Tongue (tissue), 2 donors: ENCODE measurements around the gene DHH. TPM values are rescaled to one million over a fixed set of nuclear protein-coding genes. Genes with fewer than 3 reads are reported as not detected.
A peak's percentile ranks its signal among the peaks of the same experiment; 100 is the strongest.
"Not testable (repeated sequence)": the region's sequence is repeated elsewhere in the genome, so short reads cannot be mapped to it uniquely, and the experiment has no call there.

Experiments used
- DNase-seq: peaks from one replicate; pipeline ENCODE4 v3.0.0-alpha.2; 2015
- total RNA-seq: library from RNA; depleted of rRNA; stranded (reverse); fragments of >200 nt; gene quantifications from one replicate; pipeline ENCODE4 v1.2.3, GENCODE V29; 2014

DHH gene
- total RNA-seq, 1 donor from 2014 or later, result 9.0 TPM

DNA sequence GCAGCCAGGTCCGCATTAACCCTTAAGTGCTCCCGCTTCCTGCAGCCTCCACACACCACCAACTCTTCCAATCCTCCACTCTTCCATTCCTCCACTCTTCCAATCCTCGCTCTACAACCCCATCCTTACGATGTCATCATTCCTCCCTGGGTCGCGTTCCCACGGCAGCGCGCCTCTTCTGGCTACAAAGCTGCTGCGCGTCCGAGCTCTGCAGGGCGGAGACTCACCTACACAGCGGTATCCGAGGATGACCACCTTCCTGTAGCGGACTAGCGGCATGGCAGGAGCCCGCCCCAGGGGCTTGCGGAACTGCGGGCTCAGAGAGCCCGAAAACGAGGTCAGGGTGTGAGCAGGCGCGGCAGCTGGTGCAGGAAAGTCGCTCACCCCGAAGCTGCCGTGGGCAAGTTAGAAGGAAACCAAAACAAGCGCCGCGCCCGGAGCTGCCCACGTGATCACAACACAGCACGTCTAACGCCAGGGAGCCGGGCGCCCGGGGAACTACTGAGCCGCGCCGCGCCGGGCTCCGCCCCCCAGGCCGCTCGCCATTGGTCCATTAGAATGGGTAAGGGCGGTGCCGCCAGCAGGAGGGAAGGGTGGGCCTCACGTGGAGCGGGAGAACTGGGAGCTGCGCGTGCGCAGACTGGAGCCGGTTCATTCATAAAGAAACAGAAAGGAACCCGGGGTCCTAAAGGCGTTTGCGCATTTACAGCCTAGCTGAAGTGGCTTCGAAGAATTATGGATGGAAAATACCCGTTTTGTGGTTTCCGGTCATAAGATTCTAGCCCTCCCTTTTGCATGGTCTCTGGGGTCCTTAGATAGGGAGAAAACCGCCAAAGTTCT, 24.9 kb downstream of the DHH start, which contains the start of gene RHEBL1:
TSS of gene RHEBL1 (minus strand) at position 473 of the 840 bp plus-strand sequence. CDS start at position 279, 194 bp downstream.
- peak; percentile 99 for DNase-seq

DNA sequence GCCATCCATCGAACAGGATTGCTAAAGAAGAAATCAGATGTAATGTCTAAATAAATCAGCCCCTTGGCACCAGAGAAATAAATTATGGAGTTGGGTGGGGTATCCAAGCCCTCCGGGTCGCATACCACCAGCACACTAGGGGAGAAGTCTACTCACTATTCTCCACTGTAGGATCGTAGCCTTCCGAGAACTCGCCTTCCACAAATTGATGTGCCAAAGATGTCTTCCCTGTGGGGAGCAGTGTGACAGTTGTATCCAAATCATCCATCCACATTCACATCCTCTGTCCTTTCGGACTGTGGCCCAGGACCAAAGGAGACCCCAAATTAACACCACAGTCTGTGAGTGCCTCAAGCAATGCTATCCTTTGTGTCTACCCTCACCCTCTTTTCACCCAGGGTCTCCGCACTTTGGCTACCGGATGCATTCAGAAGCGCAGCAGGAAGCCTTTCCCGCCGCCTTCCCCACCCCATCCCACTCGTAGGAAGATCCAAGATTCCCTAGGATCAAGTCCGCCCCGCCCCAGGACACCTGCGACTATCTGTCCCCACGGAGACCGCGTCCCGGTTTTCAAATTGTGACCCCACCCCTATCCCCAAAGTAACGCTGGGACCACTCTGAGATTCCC, 25.6 kb downstream of the DHH start:
- no peak for DNase-seq

- no peak for DNase-seq
Measured at GRCh38 chr12:49066120-49066519, 28.5 kb downstream of the DHH start.

GRCh38 chr12:49064767-49065152, 29.8 kb downstream of the DHH start:
- no peak for DNase-seq

GRCh38 chr12:49061916-49062315, 32.7 kb downstream of the DHH start:
- DNase-seq, result not testable (repeated sequence)

- DNase-seq, result no peak
Measured at GRCh38 chr12:49061157-49061650, 33.4 kb downstream of the DHH start.

GRCh38 chr12:49060237-49061156, 34.1 kb downstream of the DHH start, which contains the start of gene KMT2D:
TSS of gene KMT2D (minus strand) at chr12:49060794. CDS start at chr12:49055324, 5,470 bp downstream.
- peak; percentile 98 for DNase-seq

DNA sequence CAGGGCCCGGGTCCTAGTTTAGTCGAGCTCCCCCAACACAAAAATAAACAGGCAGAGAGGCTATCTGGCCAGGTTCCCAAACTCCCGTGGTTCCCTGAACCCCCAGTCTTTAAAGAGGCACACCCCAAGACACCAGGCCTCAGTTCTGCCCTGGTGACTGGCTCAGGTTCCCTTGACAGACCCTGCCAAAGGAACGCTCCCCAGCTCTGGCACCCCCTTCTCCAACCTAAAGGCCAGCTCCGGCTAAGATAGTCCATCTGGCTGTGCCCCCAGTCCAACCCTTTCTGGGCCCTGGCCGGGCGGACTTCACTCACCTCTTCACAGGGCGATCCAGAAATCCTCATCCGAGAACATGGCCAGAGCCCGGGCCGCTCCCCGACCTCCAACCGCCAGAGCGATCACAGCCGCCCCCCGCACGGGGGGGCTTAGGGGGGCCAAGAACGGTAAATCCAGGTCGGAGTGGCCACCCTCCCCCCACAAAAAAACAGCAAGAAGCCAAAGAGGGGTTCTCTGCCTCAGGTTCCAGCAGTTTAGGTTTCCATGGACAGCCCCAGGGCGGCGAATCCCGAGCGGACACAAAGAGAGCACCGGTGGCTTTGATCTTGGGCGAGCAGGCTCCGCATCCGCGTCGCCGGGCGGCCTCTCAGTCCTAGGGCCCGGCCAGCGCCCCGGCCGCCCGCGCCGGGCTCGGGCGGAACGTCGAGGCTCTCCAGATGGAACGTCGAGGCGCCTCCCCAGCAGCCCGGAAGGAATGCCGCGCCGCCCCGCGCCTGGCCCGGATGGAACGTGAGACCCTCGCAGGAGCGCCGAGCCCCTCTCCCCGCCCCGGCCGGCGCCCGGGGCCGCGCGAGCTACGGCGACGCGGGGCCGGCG, 35.1 kb downstream of the DHH start:
- peak; percentile 17 for DNase-seq

- no peak for DNase-seq
Measured at GRCh38 chr12:49059045-49059298, 35.6 kb downstream of the DHH start.

DNA sequence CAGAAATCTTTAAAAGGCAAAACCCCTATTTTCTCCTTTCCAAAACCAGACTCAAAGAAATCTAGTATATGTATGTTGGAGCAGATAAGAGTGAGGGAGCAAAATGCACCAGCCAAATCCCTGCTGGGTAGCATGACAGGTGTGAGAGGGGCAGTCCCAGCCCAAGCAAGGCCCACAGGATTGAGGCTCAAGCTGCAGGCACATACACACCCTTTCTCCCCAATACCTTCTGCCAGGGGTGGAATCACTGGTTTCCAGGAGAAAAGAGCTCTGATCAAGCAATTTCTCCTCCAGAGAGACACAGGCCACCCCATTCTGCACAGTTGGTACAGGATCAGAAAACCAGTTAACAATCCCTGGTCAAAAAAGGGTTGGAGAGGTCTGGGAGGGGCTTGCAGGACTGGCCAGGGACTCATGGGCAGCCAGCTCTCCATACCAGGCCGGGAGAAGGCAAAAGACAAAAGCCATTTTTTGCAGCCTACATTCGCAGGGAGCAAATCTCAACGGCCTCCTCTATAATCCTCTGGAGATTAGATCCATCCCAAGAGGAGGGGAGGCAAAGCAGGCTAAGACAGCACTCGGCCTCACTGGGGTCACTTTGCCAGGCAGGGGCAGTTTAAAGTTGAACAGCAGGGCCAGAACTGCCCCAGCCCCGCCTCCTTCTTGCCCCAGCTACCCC, 36.1 kb downstream of the DHH start:
- DNase-seq, result peak; percentile 18

GRCh38 chr12:49057888-49058287, 36.7 kb downstream of the DHH start:
- no peak for DNase-seq

DNA sequence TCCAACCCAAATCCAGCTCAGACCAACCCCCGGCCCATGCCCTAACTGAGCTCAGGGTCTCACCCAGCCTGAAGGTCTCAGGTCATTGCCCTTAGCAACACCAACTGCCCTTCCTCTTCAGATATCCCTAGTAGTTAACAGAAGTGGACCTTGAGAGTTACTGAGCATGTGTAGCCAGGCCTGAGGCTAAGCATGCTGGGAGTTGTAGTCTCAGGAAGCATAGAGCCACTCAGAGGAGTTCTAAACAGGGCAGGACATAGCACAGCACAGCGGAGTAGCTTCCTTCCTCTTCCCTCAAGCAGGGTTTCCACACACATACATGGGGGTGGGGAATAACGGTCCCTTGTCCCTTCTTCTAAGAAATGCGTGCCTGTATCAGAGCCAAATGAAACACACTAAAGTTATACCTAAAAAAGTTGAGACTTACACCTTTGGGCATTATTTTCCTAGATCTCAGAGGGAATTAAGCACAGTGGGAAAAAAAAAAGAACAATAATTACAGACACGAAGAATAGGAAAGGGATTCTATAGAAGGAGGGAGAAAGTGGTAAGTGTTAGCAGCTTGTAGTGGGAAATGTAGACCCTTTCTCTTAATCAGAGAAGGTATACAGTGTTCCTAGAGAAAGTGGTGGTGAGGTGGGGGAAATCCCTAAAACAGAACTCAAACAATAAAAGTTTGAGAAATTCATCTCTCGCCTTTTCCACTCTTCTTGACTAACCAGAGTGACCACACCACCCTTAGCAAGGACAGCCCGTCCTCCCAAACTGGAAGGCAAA, 38.4 kb downstream of the DHH start:
- DNase-seq, result peak; percentile 71

- no peak for DNase-seq
Measured at GRCh38 chr12:49055092-49055491, 39.5 kb downstream of the DHH start.

DNA sequence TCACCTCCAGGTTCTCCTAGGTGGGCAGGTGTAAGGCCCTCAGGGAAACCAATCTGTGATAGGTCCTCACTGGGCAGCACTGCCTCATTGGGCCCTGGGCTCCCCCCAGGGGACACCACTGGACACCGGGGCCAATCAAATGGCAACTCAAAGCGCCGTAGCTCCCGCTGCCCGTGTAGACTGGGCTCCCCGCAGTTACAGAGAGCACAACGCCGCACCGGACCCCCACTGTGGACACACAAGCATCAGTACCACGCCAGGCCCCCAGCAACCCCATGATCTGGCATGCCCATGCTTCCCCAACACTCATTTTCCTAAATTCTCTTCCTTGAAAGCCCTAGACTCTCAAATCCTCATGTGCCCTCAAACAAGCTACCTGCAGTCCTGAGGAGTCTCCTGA, 40.1 kb downstream of the DHH start:
- DNase-seq, result no peak

DNA sequence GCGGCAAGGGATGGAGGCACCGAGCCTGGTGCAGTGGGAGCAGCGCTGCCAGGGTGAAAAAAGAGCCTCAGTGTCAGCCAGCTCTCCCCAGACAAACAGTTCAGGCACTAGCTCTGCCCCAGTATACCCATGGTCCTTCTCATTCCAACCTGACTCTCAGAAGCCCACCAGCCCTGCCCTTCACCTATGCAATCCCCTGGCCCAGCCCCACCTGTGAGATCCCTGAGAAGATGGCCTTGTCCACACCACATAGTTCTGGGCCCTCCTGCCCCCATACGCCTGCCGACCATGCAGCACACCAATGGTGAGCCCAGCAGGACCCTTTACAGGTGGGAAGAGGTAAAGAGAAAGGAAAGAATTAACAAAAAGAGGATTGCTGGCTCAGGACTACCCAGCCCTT, 40.5 kb downstream of the DHH start:
- no peak for DNase-seq

GRCh38 chr12:49052451-49053208, 42.0 kb downstream of the DHH start:
- DNase-seq, result no peak

DNA sequence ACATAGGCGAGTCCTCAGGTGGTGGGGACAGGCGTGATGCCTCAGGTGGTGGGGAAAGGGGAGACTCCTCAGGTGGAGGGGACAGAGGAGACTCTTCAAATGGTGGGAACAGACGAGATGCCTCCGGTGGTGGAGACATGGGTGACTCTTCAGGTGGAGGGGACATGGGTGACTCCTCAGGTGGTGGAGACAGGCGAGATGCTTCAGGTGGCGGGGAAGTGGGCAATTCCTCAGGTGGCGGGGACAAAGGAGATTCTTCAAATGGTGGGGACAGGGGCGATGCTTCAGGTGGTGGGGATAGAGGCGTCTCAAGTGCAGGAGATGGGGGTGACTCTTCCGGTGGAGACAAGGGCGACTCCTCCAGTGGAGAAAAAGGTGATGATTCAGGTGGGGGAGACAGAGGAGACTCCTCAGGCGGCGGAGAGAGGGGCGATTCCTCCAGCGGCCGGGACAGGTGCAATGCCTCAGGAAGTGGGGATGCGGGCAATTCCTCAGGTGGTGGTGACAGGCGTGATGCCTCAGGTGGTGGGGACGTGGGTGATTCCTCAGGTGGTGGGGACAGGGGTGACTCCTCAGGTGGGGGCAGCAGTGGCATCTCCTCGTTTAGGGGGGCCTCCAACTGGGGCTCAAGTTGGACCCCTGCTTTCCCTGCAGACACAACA, 42.7 kb downstream of the DHH start:
- DNase-seq, result no peak

GRCh38 chr12:49051373-49051764, 43.2 kb downstream of the DHH start:
- DNase-seq, result no peak
